SK-N-SH (cell line): ENCODE data around the gene TOM1L2. TPM values are rescaled to one million over a fixed set of nuclear protein-coding genes. Genes with fewer than 3 reads are reported as not detected.

Source experiments
- CTCF ChIA-PET: fragments of 300-600, 350-600 bp; formaldehyde crosslinking; extraction: SDS; loops from one replicate; lab custom pipeline; 2021; lab: Yijun Ruan, JAX
- POLR2A ChIA-PET: fragments of 350-600 bp; sonication (Branson Sonifier 250); formaldehyde crosslinking; extraction: SDS; loops from one replicate; lab custom pipeline; 2020; ENCODE audit warnings: antibody characterized with exemption, inconsistent platforms; lab: Yijun Ruan, JAX
- DNase-seq: peaks from one replicate; pipeline ENCODE4 v3.0.0; 2012
- H2AFZ ChIP-seq: fragments of 200-600 bp; sonication (generic); 2 replicates; pipeline ENCODE4 v1.8.1; 2016; ENCODE audit warnings: antibody characterized with exemption, mild to moderate bottlenecking, low read depth
- H3F3A ChIP-seq: fragments of 200-600 bp; sonication (generic); replicated peaks from 2 replicates; pipeline ENCODE3; 2016; ENCODE audit warnings: antibody characterized with exemption, mild to moderate bottlenecking; ENCODE audit not compliant: insufficient read depth
- H3K27ac ChIP-seq, 2 experiments: fragments of 200-500 bp in 1 of 2; fragments of 200-600 bp in 1 of 2; sonication (Bioruptor generic) in 1 of 2; sonication (generic), shearing (Covaris generic) in 1 of 2; 2 replicates each; pipeline versions ENCODE4 v1.5.1 to v1.6.1; 2014 to 2016; ENCODE audit warnings: low read depth in 2 of 2, inconsistent platforms in 1 of 2, low read length in 1 of 2, mild to moderate bottlenecking in 1 of 2, mixed read lengths in 1 of 2
- H3K27me3 ChIP-seq: fragments of 200-600 bp; sonication (generic), shearing (Covaris generic); 2 replicates; pipeline ENCODE4 v1.6.1; 2016; ENCODE audit warnings: mixed run types; ENCODE audit not compliant: insufficient read depth
- H3K36me3 ChIP-seq, 2 experiments: fragments of 200-500 bp in 1 of 2; fragments of 200-600 bp in 1 of 2; sonication (Bioruptor generic) in 1 of 2; sonication (generic) in 1 of 2; replicated peaks in 1 of 2; 2 replicates each; pipeline versions ENCODE3 to v1.5.1; 2014 to 2016; ENCODE audit warnings: low read length in 1 of 2, mild to moderate bottlenecking in 1 of 2; ENCODE audit not compliant: insufficient read depth in 2 of 2, control insufficient read depth in 1 of 2
- H3K4me1 ChIP-seq, 2 experiments: fragments of 200-500 bp in 1 of 2; fragments of 200-600 bp in 1 of 2; sonication (Bioruptor generic) in 1 of 2; sonication (generic), shearing (Covaris generic) in 1 of 2; 2 replicates each; pipeline versions ENCODE4 v1.5.1 to v1.6.1; 2014 to 2016; ENCODE audit warnings: low read depth in 1 of 2, low read length in 1 of 2, mixed run types in 1 of 2; ENCODE audit not compliant: insufficient read depth in 2 of 2, control insufficient read depth in 1 of 2
- H3K4me2 ChIP-seq: fragments of 200-600 bp; sonication (generic), shearing (Covaris generic); 2 replicates; pipeline ENCODE4 v1.6.1; 2017; ENCODE audit warnings: mixed run types
- H3K4me3 ChIP-seq, 2 experiments: fragments of 200-500 bp in 1 of 2; fragments of 200-600 bp in 1 of 2; sonication (Bioruptor generic) in 1 of 2; sonication (generic), shearing (Covaris generic) in 1 of 2; 2 replicates each; pipeline versions ENCODE4 v1.5.1 to v1.8.1; 2014 to 2016; ENCODE audit warnings: low read depth in 2 of 2, inconsistent platforms in 1 of 2, low read length in 1 of 2, mild to moderate bottlenecking in 1 of 2, mixed read lengths in 1 of 2, moderate library complexity in 1 of 2
- H3K79me2 ChIP-seq: fragments of 200-600 bp; sonication (generic); 2 replicates; pipeline ENCODE4 v1.8.1; 2017; ENCODE audit warnings: mild to moderate bottlenecking; ENCODE audit not compliant: insufficient read depth
- H3K9ac ChIP-seq: fragments of 200-600 bp; sonication (generic); 2 replicates; pipeline ENCODE4 v1.6.1; 2017; ENCODE audit warnings: mixed run types
- H3K9me2 ChIP-seq: fragments of 200-600 bp; sonication (generic); 2 replicates; pipeline ENCODE4 v1.6.1; 2017; ENCODE audit warnings: mixed run types
- H3K9me3 ChIP-seq: fragments of 200-600 bp; sonication (generic); 2 replicates; pipeline ENCODE4 v1.6.1; 2017; ENCODE audit warnings: mixed run types, mild to moderate bottlenecking, moderate library complexity
- H4K20me1 ChIP-seq: fragments of 200-600 bp; sonication (generic); 2 replicates; pipeline ENCODE4 v1.6.1; 2017; ENCODE audit warnings: mild to moderate bottlenecking, mixed run types; ENCODE audit not compliant: insufficient read depth
- EP300 ChIP-seq, 2 experiments: IDR thresholded peaks; 2 replicates each; pipeline versions ENCODE4 v1.4.0 to v1.6.1; 2012; ENCODE audit warnings: borderline replicate concordance in 1 of 2, low read depth in 1 of 2, low read length in 1 of 2
- MXI1 ChIP-seq: IDR thresholded peaks from 2 replicates; pipeline ENCODE4 v1.6.1; 2012; ENCODE audit warnings: mild to moderate bottlenecking, low read depth, low read length, improper control_type of control experiment
- NFIC ChIP-seq: IDR thresholded peaks from 2 replicates; pipeline ENCODE4 v1.4.0; 2012; ENCODE audit warnings: borderline replicate concordance
- RAD21 ChIP-seq: IDR thresholded peaks from 2 replicates; pipeline ENCODE4 v1.6.1; 2012; ENCODE audit warnings: mild to moderate bottlenecking, low read length
- REST ChIP-seq: IDR thresholded peaks from 2 replicates; pipeline ENCODE4 v1.6.1; 2012; ENCODE audit warnings: mild to moderate bottlenecking, low read depth, low read length, moderate library complexity
- RFX5 ChIP-seq: IDR thresholded peaks from 2 replicates; pipeline ENCODE4 v1.6.1; 2012; ENCODE audit warnings: mild to moderate bottlenecking, improper control_type of control experiment, low read length
- RXRA ChIP-seq: IDR thresholded peaks from 2 replicates; pipeline ENCODE4 v1.4.0; 2012; ENCODE audit warnings: low read depth, mild to moderate bottlenecking, borderline replicate concordance
- TCF12 ChIP-seq: IDR thresholded peaks from 2 replicates; pipeline ENCODE4 v1.4.0; 2012
- WGBS: methylation state at CpG from one replicate; pipeline ENCODE4 v1.1.6; 2017; ENCODE audit warnings: low lambda C conversion rate; 5-methylcytosine and 5-hydroxymethylcytosine counted together
- polyA plus RNA-seq, 3 experiments: library from polyadenylated mRNA; depleted of rRNA; stranded (reverse); fragments of >200 nt; gene quantifications; 2 replicates each; pipeline ENCODE4 v1.2.3, GENCODE V29; 2012
- TF ChIP-seq, protein P1 (sequence below): IDR thresholded peaks from 2 replicates; pipeline ENCODE4 v1.4.0; 2012; ENCODE audit warnings: low read depth, borderline replicate concordance
- TF ChIP-seq, protein P2 (sequence below): IDR thresholded peaks from 2 replicates; pipeline ENCODE4; 2012

The TOM1L2 gene
- polyA plus RNA-seq, 1 of the 3 experiments (the other 2 are of a cell fraction): 85.4 TPM

DNA sequence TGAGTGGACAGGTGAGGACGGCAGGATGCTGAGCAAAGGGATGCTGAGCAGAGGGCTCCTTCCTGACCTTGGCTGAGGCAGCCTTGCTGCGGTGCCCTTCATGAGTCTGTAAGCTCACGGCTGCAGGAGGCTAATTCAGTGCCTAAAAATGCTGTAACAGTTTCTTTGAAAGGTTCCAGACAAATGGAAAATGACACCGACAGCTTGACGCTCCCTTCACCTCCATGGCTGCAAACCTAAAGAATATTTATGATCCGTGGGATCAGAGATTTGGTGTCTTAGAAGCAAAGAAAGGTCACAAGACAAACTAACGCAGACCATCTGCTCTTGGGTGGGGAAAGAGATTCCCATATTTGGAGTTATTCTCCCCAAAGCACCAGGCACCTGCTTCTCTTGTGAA, 28.0 kb downstream of the TOM1L2 start:
- H3K9me2 ChIP-seq: no peaks in the 10 kb centered on the region; the same call in 1 of the 2 replicates
- no peak for DNase-seq
- H3K4me1 ChIP-seq: peaks cover 57 to 80% of the 10 kb centered on the region in 2 experiments
- H3F3A ChIP-seq: peaks cover 56% of the 10 kb centered on the region
- H3K4me3 ChIP-seq: no peak overlapping the region
- no peak overlapping the region for H3K9ac ChIP-seq
- H3K9me3 ChIP-seq: no peaks in the 10 kb centered on the region
- TF ChIP-seq MXI1 (no peak), RFX5 (no peak), NFIC (0 out of 2 replicates have a peak, but pooled peaks have one; percentile 16), RXRA (no peak; the same call in 1 of the 2 replicates), RAD21 (no peak), EP300 (IDR thresholded peaks at IDR 0.05; ENCODE audit: borderline replicate concordance in 1 of 2, low read depth in 1 of 2, low read length in 1 of 2) (peak; percentile 40 to 48; a peak in 3 of 4 replicates), TCF12 (peak; percentile 84), REST (no peak)
- TF ChIP-seq, protein P1, sequence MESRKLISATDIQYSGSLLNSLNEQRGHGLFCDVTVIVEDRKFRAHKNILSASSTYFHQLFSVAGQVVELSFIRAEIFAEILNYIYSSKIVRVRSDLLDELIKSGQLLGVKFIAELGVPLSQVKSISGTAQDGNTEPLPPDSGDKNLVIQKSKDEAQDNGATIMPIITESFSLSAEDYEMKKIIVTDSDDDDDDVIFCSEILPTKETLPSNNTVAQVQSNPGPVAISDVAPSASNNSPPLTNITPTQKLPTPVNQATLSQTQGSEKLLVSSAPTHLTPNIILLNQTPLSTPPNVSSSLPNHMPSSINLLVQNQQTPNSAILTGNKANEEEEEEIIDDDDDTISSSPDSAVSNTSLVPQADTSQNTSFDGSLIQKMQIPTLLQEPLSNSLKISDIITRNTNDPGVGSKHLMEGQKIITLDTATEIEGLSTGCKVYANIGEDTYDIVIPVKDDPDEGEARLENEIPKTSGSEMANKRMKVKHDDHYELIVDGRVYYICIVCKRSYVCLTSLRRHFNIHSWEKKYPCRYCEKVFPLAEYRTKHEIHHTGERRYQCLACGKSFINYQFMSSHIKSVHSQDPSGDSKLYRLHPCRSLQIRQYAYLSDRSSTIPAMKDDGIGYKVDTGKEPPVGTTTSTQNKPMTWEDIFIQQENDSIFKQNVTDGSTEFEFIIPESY: no peak
- TF ChIP-seq, protein P2, sequence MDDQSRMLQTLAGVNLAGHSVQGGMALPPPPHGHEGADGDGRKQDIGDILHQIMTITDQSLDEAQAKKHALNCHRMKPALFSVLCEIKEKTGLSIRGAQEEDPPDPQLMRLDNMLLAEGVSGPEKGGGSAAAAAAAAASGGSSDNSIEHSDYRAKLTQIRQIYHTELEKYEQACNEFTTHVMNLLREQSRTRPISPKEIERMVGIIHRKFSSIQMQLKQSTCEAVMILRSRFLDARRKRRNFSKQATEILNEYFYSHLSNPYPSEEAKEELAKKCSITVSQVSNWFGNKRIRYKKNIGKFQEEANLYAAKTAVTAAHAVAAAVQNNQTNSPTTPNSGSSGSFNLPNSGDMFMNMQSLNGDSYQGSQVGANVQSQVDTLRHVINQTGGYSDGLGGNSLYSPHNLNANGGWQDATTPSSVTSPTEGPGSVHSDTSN: peak; percentile 80
- no peaks in the 10 kb centered on the region for H3K36me3 ChIP-seq
- no peaks in the 10 kb centered on the region for H4K20me1 ChIP-seq
- H3K27ac ChIP-seq: peak overlapping the region; percentile 74 to 96; a peak in 3 of 4 replicates
- H3K4me2 ChIP-seq: peak overlapping the region; percentile 78; the same call in 1 of the 2 replicates
- H3K79me2 ChIP-seq: peaks cover 83% of the 10 kb centered on the region
- CTCF ChIA-PET: interaction anchor here (0.8 to 6.1 kb wide), 4 partner anchors 8 to 24 kb away, joined by 4 to 35 read pairs (median 5); no protein-coding TSS in a partner anchor
- no peaks in the 10 kb centered on the region for H3K27me3 ChIP-seq
- 51% methylated on average over 6 of the region's 7 CpGs for WGBS
- POLR2A ChIA-PET: interaction anchor here (1.0 kb wide), 1 partner anchor 108 kb away, joined by 3 read pairs; no protein-coding TSS in a partner anchor
- no peak overlapping the region for H2AFZ ChIP-seq
